ENCODE data around the gene PDE6H.

DNA sequence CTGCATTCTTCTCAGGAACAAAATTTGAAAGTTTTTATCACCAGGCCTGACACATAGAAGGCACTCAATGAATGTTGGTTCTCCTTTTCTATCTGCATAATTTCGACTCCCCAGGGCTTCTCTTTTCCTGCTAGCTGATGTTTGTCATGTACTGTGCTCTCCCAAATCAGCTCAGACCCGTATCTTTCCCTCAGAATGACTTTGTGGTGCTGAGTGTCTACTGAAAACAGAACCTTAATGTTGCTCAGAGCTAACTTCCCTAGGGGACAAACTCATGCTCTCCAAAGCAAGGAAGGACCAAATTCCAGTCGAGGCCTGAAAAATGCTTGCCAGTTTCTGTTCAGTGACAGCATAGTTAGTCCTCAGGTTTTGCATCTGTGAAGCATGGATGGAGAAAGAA is 13.4 kb upstream of the PDE6H start:
- TF ChIP-seq POLR2A (IDR thresholded peaks at IDR 0.05): no peak
- TF ChIP-seq, protein P1, sequence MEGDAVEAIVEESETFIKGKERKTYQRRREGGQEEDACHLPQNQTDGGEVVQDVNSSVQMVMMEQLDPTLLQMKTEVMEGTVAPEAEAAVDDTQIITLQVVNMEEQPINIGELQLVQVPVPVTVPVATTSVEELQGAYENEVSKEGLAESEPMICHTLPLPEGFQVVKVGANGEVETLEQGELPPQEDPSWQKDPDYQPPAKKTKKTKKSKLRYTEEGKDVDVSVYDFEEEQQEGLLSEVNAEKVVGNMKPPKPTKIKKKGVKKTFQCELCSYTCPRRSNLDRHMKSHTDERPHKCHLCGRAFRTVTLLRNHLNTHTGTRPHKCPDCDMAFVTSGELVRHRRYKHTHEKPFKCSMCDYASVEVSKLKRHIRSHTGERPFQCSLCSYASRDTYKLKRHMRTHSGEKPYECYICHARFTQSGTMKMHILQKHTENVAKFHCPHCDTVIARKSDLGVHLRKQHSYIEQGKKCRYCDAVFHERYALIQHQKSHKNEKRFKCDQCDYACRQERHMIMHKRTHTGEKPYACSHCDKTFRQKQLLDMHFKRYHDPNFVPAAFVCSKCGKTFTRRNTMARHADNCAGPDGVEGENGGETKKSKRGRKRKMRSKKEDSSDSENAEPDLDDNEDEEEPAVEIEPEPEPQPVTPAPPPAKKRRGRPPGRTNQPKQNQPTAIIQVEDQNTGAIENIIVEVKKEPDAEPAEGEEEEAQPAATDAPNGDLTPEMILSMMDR (IDR thresholded peaks at IDR 0.05): no peak
- TF ChIP-seq POLR2AphosphoS5 (IDR thresholded peaks at IDR 0.05): no peak

Measured in prostate gland (tissue), 2 donors.